K562 (cell line): ENCODE data around the gene IFI6. TPM values are rescaled to one million over a fixed set of nuclear protein-coding genes. Genes with fewer than 3 reads are reported as not detected.
A peak's percentile ranks its signal among the peaks of the same experiment; 100 is the strongest.
"Not testable (repeated sequence)": the region's sequence is repeated elsewhere in the genome, so short reads cannot be mapped to it uniquely, and the experiment has no call there.

ENCODE experiments used
- ATAC-seq: fragments of 200-7000 bp; cut with Tn5 transposase; 3 replicates; pipeline ENCODE4 v1.9.1; 2020; ENCODE audit warnings: moderate library complexity
- BruUV-seq: library from RNA; stranded (reverse); fragments of 400-500 nt; replicated peaks from 2 replicates; lab custom pipeline; 2021; lab: Mats Ljungman, UMichigan
- CTCF ChIA-PET: fragments of 300-600 bp; formaldehyde crosslinking; extraction: SDS; loops from one replicate; lab custom pipeline; 2021; ENCODE audit warnings: low intra/inter-chr PET ratio; lab: Yijun Ruan, JAX
- POLR2A ChIA-PET: fragments of 300-600, 350-650 bp; sonication (Branson Sonifier 250); formaldehyde crosslinking; extraction: SDS; loops from one replicate; lab custom pipeline; 2021; ENCODE audit warnings: antibody characterized with exemption, inconsistent platforms; lab: Yijun Ruan, JAX
- DNase-seq, 4 experiments: peaks; one replicate each; pipeline versions ENCODE4 v3.0.0 to v3.0.0-alpha.2; 2011 to 2018; ENCODE audit warnings: low spot score in 3 of 4, mixed read lengths in 3 of 4; ENCODE audit errors: extremely low read depth in 1 of 4
- FAIRE-seq: peaks from 2 replicates; lab custom pipeline; 2011; peaks lifted over from hg19 to GRCh38; lab: Jason Lieb, UNC
- H2AFZ ChIP-seq: 2 replicates; pipeline ENCODE4 v1.6.0; 2011; ENCODE audit warnings: low read depth, low read length, control low read depth, inconsistent platforms
- H3K27ac ChIP-seq: fragments of 200-600 bp; 3 replicates; pipeline ENCODE4 v1.8.0; 2011; ENCODE audit warnings: low read depth, mild to moderate bottlenecking, control low read depth, inconsistent platforms, low read length, moderate library complexity, mixed read lengths; ENCODE audit errors: extremely low read depth
- H3K27me3 ChIP-seq, 2 experiments: fragments of 300-600 bp in 1 of 2; 2 replicates in 1 of 2; 3 replicates in 1 of 2; pipeline versions ENCODE4 v1.6.0 to v1.8.0; 2011; ENCODE audit warnings: inconsistent platforms in 2 of 2, low read length in 2 of 2, mild to moderate bottlenecking in 1 of 2, mixed read lengths in 1 of 2, moderate library complexity in 1 of 2; ENCODE audit not compliant: control insufficient read depth in 2 of 2, insufficient read depth in 2 of 2
- H3K36me3 ChIP-seq: fragments of 300-600 bp; 3 replicates; pipeline ENCODE4 v1.8.0; 2011; ENCODE audit warnings: mild to moderate bottlenecking, low read length, inconsistent platforms; ENCODE audit not compliant: control insufficient read depth, insufficient read depth
- H3K4me1 ChIP-seq, 2 experiments: fragments of 200-600 bp in 1 of 2; replicated peaks in 1 of 2; 2 replicates in 1 of 2; 3 replicates in 1 of 2; pipeline versions ENCODE4 v1.5.1 to v1.8.0; 2011; ENCODE audit warnings: inconsistent platforms in 2 of 2, low read length in 2 of 2, mild to moderate bottlenecking in 1 of 2, mixed read lengths in 1 of 2, moderate library complexity in 1 of 2; ENCODE audit not compliant: control insufficient read depth in 2 of 2, insufficient read depth in 2 of 2
- H3K4me2 ChIP-seq: 2 replicates; pipeline ENCODE4 v1.6.1; 2011; ENCODE audit warnings: low read length, control low read depth, inconsistent platforms, mixed read lengths; ENCODE audit not compliant: insufficient read depth
- H3K4me3 ChIP-seq: fragments of 200-600 bp; sonication (generic), shearing (Covaris generic); 2 replicates; pipeline ENCODE4 v1.5.1; 2016; ENCODE audit warnings: control low read depth, inconsistent platforms
- H3K79me2 ChIP-seq: fragments of 200-600 bp; 3 replicates; pipeline ENCODE4 v1.8.0; 2011; ENCODE audit warnings: low read length, inconsistent platforms; ENCODE audit not compliant: control insufficient read depth, insufficient read depth
- H3K9ac ChIP-seq, 2 experiments: 2 replicates each; pipeline versions ENCODE4 v1.6.0 to v1.6.1; 2011; ENCODE audit warnings: low read depth in 2 of 2, low read length in 2 of 2, control low read depth in 1 of 2, inconsistent platforms in 1 of 2, mild to moderate bottlenecking in 1 of 2, mixed read lengths in 1 of 2; ENCODE audit not compliant: insufficient read depth in 1 of 2
- H3K9me1 ChIP-seq: one replicate; pipeline ENCODE4 v1.6.0; 2011; ENCODE audit warnings: inconsistent platforms, mild to moderate bottlenecking, low read length, moderate library complexity; ENCODE audit not compliant: control insufficient read depth, insufficient read depth
- H3K9me3 ChIP-seq: replicated peaks from 2 replicates; pipeline ENCODE4 v1.5.1; 2011; ENCODE audit warnings: low read depth, low read length, inconsistent platforms; ENCODE audit not compliant: control insufficient read depth, insufficient read depth
- H4K20me1 ChIP-seq: replicated peaks from 2 replicates; pipeline ENCODE4 v1.6.1; 2011; ENCODE audit warnings: low read length, inconsistent platforms, mixed read lengths; ENCODE audit not compliant: control insufficient read depth, insufficient read depth
- CBX1 ChIP-seq: sonication (generic); IDR thresholded peaks from 2 replicates; pipeline ENCODE4 v1.6.1; 2016; ENCODE audit warnings: antibody characterized with exemption, low read depth, mild to moderate bottlenecking
- CBX3 ChIP-seq, 2 experiments: IDR thresholded peaks; 1 replicate in 1 of 2; 2 replicates in 1 of 2; pipeline ENCODE4 v1.6.1; 2012; ENCODE audit warnings: inconsistent platforms in 2 of 2, low read length in 2 of 2, borderline replicate concordance in 1 of 2, control low read depth in 1 of 2
- CBX5 ChIP-seq: IDR thresholded peaks from 2 replicates; pipeline ENCODE4 v1.6.1; 2014; ENCODE audit warnings: low read depth, borderline replicate concordance
- TRIM24 ChIP-seq, 2 experiments: fragments of 450-650 bp; IDR thresholded peaks; 2 replicates each; pipeline ENCODE4 v1.6.1; 2016
- TRIM28 ChIP-seq: fragments of 450-650 bp; IDR thresholded peaks from 2 replicates; pipeline ENCODE4 v1.6.1; 2017
- XRCC3 ChIP-seq: fragments of 450-650 bp; IDR thresholded peaks from 2 replicates; pipeline ENCODE4 v1.6.1; 2017; ENCODE audit warnings: mild to moderate bottlenecking, moderate library complexity
- ZEB2 ChIP-seq: fragments of 450-650 bp; IDR thresholded peaks from 2 replicates; pipeline ENCODE4 v1.6.1; 2016
- WGBS: fragments of 100-300 bp; shearing (Covaris generic); methylation state at CpG from one replicate; pipeline ENCODE4 v1.1.6; 2016; ENCODE audit warnings: low coverage, mixed read lengths; ENCODE audit not compliant: insufficient coverage; ENCODE audit errors: missing lambda C conversion rate; 5-methylcytosine and 5-hydroxymethylcytosine counted together
- in situ Hi-C: fragments of 300-500 bp; cut with MboI; formaldehyde crosslinking; loops from 4 replicates; pipeline ENCODE4 v1.15.0; 2018; ENCODE audit warnings: inconsistent platforms, mixed read lengths
- intact Hi-C: fragments of 100-400 bp; cut with micrococcal nuclease; formaldehyde crosslinking; loops from 2 replicates; pipeline ENCODE4 v1.14.2; 2022
- polyA plus RNA-seq, 8 experiments: library from polyadenylated mRNA; depleted of rRNA in 4 of 8; stranded (reverse) in 5 of 8; unstranded in 3 of 8; fragments of >200 nt; fragmentation: Nextera tagmentation in 2 of 8; fragmentation: Illumina TruSeq in 1 of 8; extraction: Ambion mirVana in 2 of 8; extraction: Trizol in 1 of 8; gene quantifications; 2 replicates each; pipeline versions ENCODE4 v1.2.1 to v1.2.3, GENCODE V29; 2011 to 2014; ENCODE audit warnings: inconsistent platforms in 1 of 8, missing spikeins in 1 of 8
- total RNA-seq, 7 experiments: library from RNA; depleted of rRNA in 6 of 7; stranded (reverse); fragments of >200 nt in 6 of 7; fragmentation: Illumina TruSeq in 2 of 7; extraction: Trizol in 2 of 7; gene quantifications; 2 replicates each; pipeline versions ENCODE4 v1.2.1 to v1.2.3, GENCODE V29; 2011 to 2021; ENCODE audit warnings: low replicate concordance in 1 of 7
- TF ChIP-seq, protein P1 (sequence below): fragments of 150-350 bp; IDR thresholded peaks from 2 replicates; pipeline ENCODE4 v1.6.1; 2014; ENCODE audit warnings: low read depth, mild to moderate bottlenecking, low read length, borderline replicate concordance
- TF ChIP-seq, protein P2 (sequence below): fragments of 450-650 bp; IDR thresholded peaks from 2 replicates; pipeline ENCODE4 v1.6.1; 2018; ENCODE audit warnings: mild to moderate bottlenecking, low read depth; ENCODE audit not compliant: partially characterized antibody
- TF ChIP-seq, protein P3 (sequence below): sonication (generic); formaldehyde crosslinking; IDR thresholded peaks from 2 replicates; pipeline ENCODE4 v1.8.0; 2022; ENCODE audit warnings: missing genetic modification reagents, mild to moderate bottlenecking, moderate library complexity, borderline replicate concordance

The IFI6 gene
- total and polyA plus RNA-seq, 9 of the 15 experiments (the other 6 are each of a cell fraction or from before 2014, with no cell fraction given), result 0.17 to 4.5 (median 2.2) TPM

GRCh38 chr1:27680225-27680791, 8.3 kb upstream of the IFI6 start:
- POLR2A ChIA-PET, BruUV-seq, H3K4me3 ChIP-seq, ATAC-seq, in situ Hi-C loops, FAIRE-seq, H3K4me1 ChIP-seq, H3K9me3 ChIP-seq, H3K27ac ChIP-seq, H2AFZ ChIP-seq, DNase-seq, H4K20me1 ChIP-seq, intact Hi-C loops, H3K9me1 ChIP-seq, H3K4me2 ChIP-seq, CTCF ChIA-PET, H3K27me3 ChIP-seq, H3K9ac ChIP-seq, H3K79me2 ChIP-seq, H3K36me3 ChIP-seq: not testable (repeated sequence)
- 57% methylated on average over 2 of the region's 2 CpGs for WGBS
- TF ChIP-seq CBX1, result peak; percentile 74
- peak; percentile 96 for TF ChIP-seq CBX5
- TF ChIP-seq ZEB2, result peak; percentile 58; the same call in 1 of the 2 replicates
- 0 out of 2 replicates have a peak, but pooled peaks have one; percentile 56 for TF ChIP-seq XRCC3
- peak; percentile 97 for TF ChIP-seq TRIM28
- TF ChIP-seq, protein P1, sequence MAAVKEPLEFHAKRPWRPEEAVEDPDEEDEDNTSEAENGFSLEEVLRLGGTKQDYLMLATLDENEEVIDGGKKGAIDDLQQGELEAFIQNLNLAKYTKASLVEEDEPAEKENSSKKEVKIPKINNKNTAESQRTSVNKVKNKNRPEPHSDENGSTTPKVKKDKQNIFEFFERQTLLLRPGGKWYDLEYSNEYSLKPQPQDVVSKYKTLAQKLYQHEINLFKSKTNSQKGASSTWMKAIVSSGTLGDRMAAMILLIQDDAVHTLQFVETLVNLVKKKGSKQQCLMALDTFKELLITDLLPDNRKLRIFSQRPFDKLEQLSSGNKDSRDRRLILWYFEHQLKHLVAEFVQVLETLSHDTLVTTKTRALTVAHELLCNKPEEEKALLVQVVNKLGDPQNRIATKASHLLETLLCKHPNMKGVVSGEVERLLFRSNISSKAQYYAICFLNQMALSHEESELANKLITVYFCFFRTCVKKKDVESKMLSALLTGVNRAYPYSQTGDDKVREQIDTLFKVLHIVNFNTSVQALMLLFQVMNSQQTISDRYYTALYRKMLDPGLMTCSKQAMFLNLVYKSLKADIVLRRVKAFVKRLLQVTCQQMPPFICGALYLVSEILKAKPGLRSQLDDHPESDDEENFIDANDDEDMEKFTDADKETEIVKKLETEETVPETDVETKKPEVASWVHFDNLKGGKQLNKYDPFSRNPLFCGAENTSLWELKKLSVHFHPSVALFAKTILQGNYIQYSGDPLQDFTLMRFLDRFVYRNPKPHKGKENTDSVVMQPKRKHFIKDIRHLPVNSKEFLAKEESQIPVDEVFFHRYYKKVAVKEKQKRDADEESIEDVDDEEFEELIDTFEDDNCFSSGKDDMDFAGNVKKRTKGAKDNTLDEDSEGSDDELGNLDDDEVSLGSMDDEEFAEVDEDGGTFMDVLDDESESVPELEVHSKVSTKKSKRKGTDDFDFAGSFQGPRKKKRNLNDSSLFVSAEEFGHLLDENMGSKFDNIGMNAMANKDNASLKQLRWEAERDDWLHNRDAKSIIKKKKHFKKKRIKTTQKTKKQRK, result peak; percentile 19; the same call in 1 of the 2 replicates
- peak in 1 of 2 experiments; percentile 54; a peak in 2 of 4 replicates for TF ChIP-seq TRIM24 (IDR thresholded peaks at IDR 0.05)
- TF ChIP-seq, protein P2, sequence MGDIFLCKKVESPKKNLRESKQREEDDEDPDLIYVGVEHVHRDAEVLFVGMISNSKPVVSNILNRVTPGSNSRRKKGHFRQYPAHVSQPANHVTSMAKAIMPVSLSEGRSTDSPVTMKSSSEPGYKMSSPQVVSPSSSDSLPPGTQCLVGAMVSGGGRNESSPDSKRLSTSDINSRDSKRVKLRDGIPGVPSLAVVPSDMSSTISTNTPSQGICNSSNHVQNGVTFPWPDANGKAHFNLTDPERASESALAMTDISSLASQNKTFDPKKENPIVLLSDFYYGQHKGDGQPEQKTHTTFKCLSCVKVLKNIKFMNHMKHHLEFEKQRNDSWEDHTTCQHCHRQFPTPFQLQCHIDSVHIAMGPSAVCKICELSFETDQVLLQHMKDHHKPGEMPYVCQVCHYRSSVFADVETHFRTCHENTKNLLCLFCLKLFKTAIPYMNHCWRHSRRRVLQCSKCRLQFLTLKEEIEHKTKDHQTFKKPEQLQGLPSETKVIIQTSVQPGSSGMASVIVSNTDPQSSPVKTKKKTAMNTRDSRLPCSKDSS, result peak; percentile 97
- peak; percentile 55 to 65; a peak in 2 of 3 replicates for TF ChIP-seq CBX3 (IDR thresholded peaks at IDR 0.05; ENCODE audit: borderline replicate concordance in 1 of 2, low read length in 2 of 2)
- TF ChIP-seq, protein P3, sequence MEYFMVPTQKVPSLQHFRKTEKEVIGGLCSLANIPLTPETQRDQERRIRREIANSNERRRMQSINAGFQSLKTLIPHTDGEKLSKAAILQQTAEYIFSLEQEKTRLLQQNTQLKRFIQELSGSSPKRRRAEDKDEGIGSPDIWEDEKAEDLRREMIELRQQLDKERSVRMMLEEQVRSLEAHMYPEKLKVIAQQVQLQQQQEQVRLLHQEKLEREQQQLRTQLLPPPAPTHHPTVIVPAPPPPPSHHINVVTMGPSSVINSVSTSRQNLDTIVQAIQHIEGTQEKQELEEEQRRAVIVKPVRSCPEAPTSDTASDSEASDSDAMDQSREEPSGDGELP (CRISPR knock-in tag), result peak; percentile 55; the same call in 1 of the 2 replicates
